ENCODE measurements around the gene ADGRB3.

GRCh38 chr6:69217343-69217742, 582.3 kb downstream of the ADGRB3 start:
- TF ChIP-seq, protein P1, sequence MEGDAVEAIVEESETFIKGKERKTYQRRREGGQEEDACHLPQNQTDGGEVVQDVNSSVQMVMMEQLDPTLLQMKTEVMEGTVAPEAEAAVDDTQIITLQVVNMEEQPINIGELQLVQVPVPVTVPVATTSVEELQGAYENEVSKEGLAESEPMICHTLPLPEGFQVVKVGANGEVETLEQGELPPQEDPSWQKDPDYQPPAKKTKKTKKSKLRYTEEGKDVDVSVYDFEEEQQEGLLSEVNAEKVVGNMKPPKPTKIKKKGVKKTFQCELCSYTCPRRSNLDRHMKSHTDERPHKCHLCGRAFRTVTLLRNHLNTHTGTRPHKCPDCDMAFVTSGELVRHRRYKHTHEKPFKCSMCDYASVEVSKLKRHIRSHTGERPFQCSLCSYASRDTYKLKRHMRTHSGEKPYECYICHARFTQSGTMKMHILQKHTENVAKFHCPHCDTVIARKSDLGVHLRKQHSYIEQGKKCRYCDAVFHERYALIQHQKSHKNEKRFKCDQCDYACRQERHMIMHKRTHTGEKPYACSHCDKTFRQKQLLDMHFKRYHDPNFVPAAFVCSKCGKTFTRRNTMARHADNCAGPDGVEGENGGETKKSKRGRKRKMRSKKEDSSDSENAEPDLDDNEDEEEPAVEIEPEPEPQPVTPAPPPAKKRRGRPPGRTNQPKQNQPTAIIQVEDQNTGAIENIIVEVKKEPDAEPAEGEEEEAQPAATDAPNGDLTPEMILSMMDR (IDR thresholded peaks at IDR 0.05) = no peak
- TF ChIP-seq POLR2A (IDR thresholded peaks at IDR 0.05) = no peak
- no peak for TF ChIP-seq POLR2AphosphoS5 (IDR thresholded peaks at IDR 0.05; ENCODE audit: insufficient read depth in 1 of 2, low read depth in 1 of 2)
